Neural crest cell (in vitro differentiated cells): ENCODE measurements around the gene IRF2BPL. TPM values are rescaled to one million over a fixed set of nuclear protein-coding genes. Genes with fewer than 3 reads are reported as not detected.

Experiments used
- DNase-seq: peaks from one replicate; pipeline ENCODE4 v3.0.0; 2021; ENCODE audit warnings: low read depth, mixed read lengths, low spot score
- H3K27ac Mint-ChIP-seq: one replicate; pipeline ENCODE4 v1.8.0; 2021; ENCODE audit warnings: mild to moderate bottlenecking, mixed read lengths; ENCODE audit not compliant: unreplicated experiment
- H3K27me3 Mint-ChIP-seq: 2 replicates; pipeline ENCODE4 v1.8.0; 2021; ENCODE audit warnings: low read depth, mild to moderate bottlenecking, mixed read lengths
- H3K36me3 Mint-ChIP-seq: 2 replicates; pipeline ENCODE4 v1.8.0; 2021; ENCODE audit warnings: low read depth, mild to moderate bottlenecking, mixed read lengths
- H3K4me1 Mint-ChIP-seq: 2 replicates; pipeline ENCODE4 v1.8.0; 2021; ENCODE audit warnings: mixed read lengths
- H3K4me3 Mint-ChIP-seq: one replicate; pipeline ENCODE4 v1.8.0; 2021; ENCODE audit warnings: mild to moderate bottlenecking, mixed read lengths
- H3K9me3 Mint-ChIP-seq: 2 replicates; pipeline ENCODE4 v1.8.0; 2021; ENCODE audit warnings: mixed read lengths
- total RNA-seq: library from RNA; stranded (reverse); gene quantifications from 2 replicates; pipeline ENCODE4 v1.2.1, GENCODE V29; 2021
- TF ChIP-seq, protein P1 (sequence below): fragments of 200-600 bp; sonication (generic); conservative IDR thresholded peaks from 2 replicates; pipeline ENCODE4 v1.5.0; 2021; ENCODE audit warnings: antibody characterized with exemption, mild to moderate bottlenecking

The IRF2BPL gene
- total RNA-seq, 1 donor from 2014 or later: 43.6 TPM

DNA sequence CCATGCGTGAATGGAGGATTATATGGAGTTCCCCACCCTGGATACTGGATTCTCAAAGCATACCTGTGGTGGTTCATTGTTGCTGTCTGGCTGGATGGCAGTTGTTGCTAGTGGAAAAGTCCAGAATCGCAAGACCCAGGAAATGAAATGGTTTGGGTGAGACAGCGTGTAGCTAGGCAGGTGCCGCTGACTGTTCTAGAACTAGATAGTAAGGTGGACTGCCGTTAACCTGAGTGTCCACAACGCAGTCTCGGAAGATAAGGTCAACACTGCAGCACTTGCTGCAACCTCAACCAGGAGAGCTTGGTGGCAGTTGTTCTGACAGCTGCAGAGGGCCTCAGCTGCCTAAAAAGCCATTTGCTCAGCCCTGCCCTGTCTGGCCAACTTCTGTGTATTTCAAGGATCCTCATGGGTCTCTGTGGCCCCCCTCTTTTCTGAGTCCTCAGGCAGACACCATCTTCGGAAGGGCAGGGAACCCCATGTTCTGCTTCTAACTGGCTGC lies 15.5 kb upstream of the IRF2BPL start:
- TF ChIP-seq, protein P1, sequence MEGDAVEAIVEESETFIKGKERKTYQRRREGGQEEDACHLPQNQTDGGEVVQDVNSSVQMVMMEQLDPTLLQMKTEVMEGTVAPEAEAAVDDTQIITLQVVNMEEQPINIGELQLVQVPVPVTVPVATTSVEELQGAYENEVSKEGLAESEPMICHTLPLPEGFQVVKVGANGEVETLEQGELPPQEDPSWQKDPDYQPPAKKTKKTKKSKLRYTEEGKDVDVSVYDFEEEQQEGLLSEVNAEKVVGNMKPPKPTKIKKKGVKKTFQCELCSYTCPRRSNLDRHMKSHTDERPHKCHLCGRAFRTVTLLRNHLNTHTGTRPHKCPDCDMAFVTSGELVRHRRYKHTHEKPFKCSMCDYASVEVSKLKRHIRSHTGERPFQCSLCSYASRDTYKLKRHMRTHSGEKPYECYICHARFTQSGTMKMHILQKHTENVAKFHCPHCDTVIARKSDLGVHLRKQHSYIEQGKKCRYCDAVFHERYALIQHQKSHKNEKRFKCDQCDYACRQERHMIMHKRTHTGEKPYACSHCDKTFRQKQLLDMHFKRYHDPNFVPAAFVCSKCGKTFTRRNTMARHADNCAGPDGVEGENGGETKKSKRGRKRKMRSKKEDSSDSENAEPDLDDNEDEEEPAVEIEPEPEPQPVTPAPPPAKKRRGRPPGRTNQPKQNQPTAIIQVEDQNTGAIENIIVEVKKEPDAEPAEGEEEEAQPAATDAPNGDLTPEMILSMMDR: no peak
- H3K27ac Mint-ChIP-seq: no peak overlapping the region
- no peak for DNase-seq
- H3K9me3 Mint-ChIP-seq: no peaks in the 10 kb centered on the region
- peaks cover 74% of the 10 kb centered on the region for H3K4me1 Mint-ChIP-seq
- peak overlapping the region; percentile 66 for H3K4me3 Mint-ChIP-seq
- no peaks in the 10 kb centered on the region for H3K36me3 Mint-ChIP-seq
- no peaks in the 10 kb centered on the region for H3K27me3 Mint-ChIP-seq

DNA sequence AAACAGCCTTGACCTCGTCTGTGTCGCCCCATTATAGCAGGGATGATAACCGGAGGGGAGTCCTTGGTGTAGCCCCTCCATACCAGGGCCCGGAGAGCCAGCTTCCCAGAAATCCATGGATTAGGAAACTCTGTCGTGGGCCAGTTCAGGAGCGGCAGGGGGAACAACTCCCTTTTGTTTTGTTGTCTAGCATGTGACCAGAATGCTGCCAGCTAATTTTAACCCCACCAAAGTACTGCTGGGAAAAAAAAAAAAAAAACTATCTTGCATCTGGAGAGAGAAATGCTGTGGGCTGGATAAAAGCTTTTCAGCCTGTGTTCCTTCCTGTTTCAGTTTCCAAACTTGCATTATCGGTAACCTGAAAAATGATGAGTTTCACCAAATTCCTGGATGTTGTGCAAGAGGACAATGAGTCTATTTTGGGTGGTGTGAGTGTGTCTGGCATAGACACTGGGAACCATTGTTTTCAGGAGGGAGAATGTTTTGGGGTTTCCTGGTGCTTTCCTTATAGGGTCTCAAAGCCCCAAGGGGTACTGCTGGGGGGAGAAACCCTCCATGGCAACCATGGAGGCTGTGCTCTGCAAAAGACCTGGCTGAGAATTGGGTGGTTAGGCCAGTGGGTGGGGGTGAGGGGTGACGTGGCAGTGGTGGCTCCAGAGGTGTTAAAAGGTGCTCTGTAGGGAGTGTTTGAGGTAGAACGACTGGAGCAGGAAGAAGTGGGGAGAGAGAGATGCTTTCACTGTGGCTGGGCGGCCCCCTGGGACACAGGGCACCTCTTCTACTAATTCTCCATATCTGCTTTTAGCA lies 14.9 kb upstream of the IRF2BPL start:
- TF ChIP-seq, protein P1: no peak
- H3K27ac Mint-ChIP-seq: peak overlapping the region; percentile 86
- no peaks in the 10 kb centered on the region for H3K27me3 Mint-ChIP-seq
- peaks cover 80% of the 10 kb centered on the region for H3K4me1 Mint-ChIP-seq
- peak overlapping the region; percentile 66 for H3K4me3 Mint-ChIP-seq
- H3K36me3 Mint-ChIP-seq: no peaks in the 10 kb centered on the region
- DNase-seq: no peak
- no peaks in the 10 kb centered on the region for H3K9me3 Mint-ChIP-seq

DNA sequence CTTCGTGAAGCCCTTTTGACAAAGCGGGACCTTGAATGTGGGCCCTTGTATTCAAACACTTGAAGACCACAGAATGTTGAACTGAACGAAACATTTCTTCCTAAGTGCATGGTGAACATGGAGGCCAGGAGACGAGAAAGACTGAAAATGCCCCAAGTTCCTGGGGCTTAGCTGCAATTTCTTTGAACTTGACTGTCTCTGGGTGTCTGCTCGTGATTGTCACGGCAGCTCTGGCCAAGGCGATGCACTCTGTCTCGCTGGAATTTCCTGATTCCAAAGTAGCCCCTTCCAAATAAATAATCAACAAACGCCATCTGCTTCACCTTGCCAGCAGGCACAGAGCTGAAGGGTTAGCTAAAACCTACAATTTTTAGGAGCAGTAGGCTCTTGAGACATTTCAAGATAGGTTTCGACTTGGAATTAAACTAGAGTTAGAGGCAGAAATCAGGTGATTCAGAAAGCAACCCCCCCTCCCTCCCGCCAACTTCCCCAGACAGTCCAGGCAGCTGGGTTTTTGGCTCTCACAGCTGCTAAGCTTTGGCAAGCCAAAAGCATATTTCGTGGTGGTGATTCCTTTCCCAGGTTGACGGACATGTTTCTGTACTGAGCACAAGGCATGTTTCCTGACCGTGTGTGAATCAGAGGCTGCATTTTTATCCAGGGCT lies 13.5 kb upstream of the IRF2BPL start:
- Mint-ChIP-seq H3K27ac (peak overlapping the region; percentile 87), H3K4me1 (peaks cover 86% of the 10 kb centered on the region), H3K9me3 (no peaks in the 10 kb centered on the region), H3K4me3 (peak overlapping the region; percentile 66), H3K27me3 (no peaks in the 10 kb centered on the region), H3K36me3 (no peaks in the 10 kb centered on the region)
- TF ChIP-seq, protein P1: no peak
- DNase-seq: no peak

DNA sequence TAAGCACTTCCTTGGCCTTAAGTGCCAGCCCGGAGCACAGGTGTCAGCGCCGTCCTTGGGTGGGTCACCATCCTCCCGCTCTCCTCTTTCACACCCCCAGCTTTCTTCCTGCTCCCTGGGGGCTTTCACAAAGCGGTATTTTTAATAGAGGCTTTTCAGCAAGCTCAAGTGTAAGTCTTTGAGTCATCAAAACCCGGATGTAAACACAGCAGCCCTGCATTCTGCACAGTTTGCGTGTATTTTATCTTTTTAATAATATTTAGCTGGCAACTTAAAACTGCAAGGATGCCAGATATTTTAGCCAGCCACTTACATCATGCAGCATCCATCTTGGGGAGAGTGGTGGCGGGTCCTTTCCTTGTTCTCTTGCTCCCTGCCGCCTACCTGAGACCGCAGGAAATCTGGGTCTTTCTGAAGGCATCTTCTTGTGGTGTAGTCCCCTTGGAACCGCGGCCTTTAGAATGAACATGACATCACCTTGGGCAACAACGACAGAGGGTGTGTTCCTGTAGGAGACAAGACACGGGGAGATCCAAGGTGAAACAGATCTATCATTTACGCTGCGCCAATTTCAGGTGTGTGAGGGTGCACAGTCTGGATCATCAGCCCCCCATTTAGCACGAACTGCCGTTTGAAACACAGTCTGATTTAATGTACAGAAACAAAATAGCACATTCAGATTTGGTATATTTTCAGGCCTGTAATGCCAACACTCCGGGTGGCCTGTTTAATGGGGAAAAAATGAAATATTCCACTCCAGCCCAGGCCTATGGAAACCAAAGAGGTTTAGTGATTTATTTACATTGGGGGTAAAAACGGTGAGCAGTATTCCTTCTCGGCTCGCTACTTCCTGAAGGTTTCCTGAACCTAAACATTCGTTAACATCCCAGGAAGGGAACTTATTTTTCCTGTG lies 12.5 kb upstream of the IRF2BPL start:
- Mint-ChIP-seq H3K27me3 (no peaks in the 10 kb centered on the region), H3K4me1 (peaks cover 94% of the 10 kb centered on the region), H3K9me3 (no peaks in the 10 kb centered on the region), H3K36me3 (no peaks in the 10 kb centered on the region), H3K4me3 (peak overlapping the region; percentile 80), H3K27ac (peak overlapping the region; percentile 99)
- DNase-seq: no peak
- TF ChIP-seq, protein P1: no peak

DNA sequence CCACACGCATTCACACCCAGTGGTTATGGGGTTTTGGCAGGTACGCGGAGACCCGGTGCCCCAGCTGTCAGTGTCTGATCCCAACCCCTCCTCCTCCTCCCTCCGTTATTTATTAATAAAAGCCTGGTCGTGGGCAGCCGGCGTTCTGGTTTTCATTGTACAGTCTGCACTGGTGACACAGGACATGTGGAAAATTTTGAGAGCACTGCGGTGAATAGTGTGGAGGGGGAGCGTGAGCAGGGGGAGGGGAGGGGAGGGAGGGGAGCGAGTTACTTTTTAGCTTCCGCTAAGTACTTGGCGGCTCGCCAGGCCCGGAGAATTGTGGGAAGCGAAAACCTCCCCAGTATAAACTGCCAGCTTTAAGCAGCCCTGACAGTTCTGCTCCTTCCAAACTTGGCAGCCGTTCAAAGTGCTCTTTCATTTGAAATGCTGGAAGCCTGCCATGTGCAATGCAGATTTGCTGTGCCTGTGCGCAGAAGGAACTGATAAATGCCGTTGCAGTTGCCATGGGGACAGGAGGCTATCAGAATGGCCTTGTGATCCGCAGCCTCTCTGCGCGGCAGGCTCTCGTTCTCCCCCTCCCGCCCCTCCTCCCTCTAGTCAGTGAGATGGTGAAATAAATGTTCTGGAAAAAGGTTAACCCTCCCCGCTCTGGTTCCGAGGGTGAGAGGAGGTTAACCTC lies 11.7 kb upstream of the IRF2BPL start:
- TF ChIP-seq, protein P1: no peak
- peak overlapping the region; percentile 80 for H3K4me3 Mint-ChIP-seq
- no peaks in the 10 kb centered on the region for H3K9me3 Mint-ChIP-seq
- H3K27me3 Mint-ChIP-seq: no peaks in the 10 kb centered on the region
- H3K36me3 Mint-ChIP-seq: no peaks in the 10 kb centered on the region
- peak; percentile 67 for DNase-seq
- H3K4me1 Mint-ChIP-seq: peaks cover 93% of the 10 kb centered on the region
- peak overlapping the region; percentile 99 for H3K27ac Mint-ChIP-seq
